H1 (cell line): ENCODE measurements around the gene TBC1D10A. TPM values are rescaled to one million over a fixed set of nuclear protein-coding genes. Genes with fewer than 3 reads are reported as not detected.

ENCODE experiments used
- CTCF ChIA-PET: fragments of 300-600 bp; sonication (Branson Sonifier 250); formaldehyde crosslinking; loops from one replicate; lab custom pipeline; 2021; ENCODE audit not compliant: partially characterized antibody; lab: Charles Lee
- POLR2A ChIA-PET: fragments of 300-600 bp; sonication (Branson Sonifier 250); formaldehyde crosslinking; loops from one replicate; lab custom pipeline; 2021; ENCODE audit warnings: inconsistent platforms; ENCODE audit not compliant: partially characterized antibody; lab: Charles Lee
- DNase-seq, 2 experiments: peaks; one replicate each; pipeline versions ENCODE4 v3.0.0 to v3.0.0-alpha.2; 2010 to 2022; ENCODE audit warnings: low spot score in 2 of 2, low read depth in 1 of 2, mixed read lengths in 1 of 2
- FAIRE-seq: peaks from 2 replicates; lab custom pipeline; 2011; peaks lifted over from hg19 to GRCh38; lab: Jason Lieb, UNC
- H2AFZ ChIP-seq: 2 replicates; pipeline ENCODE4 v1.8.1; 2012; ENCODE audit warnings: low read length, inconsistent platforms
- H2AK5ac ChIP-seq: 2 replicates; pipeline ENCODE4 v1.6.1; 2013; ENCODE audit warnings: low read depth, low read length
- H2BK120ac ChIP-seq: replicated peaks from 2 replicates; pipeline ENCODE3; 2013; ENCODE audit warnings: low read depth, low read length, inconsistent platforms
- H2BK12ac ChIP-seq: 2 replicates; pipeline ENCODE4 v1.6.1; 2013; ENCODE audit warnings: low read depth, low read length
- H2BK15ac ChIP-seq: 2 replicates; pipeline ENCODE4 v1.6.1; 2013; ENCODE audit warnings: low read length
- H2BK20ac ChIP-seq: 2 replicates; pipeline ENCODE4 v1.6.1; 2013; ENCODE audit warnings: low read length
- H2BK5ac ChIP-seq: 2 replicates; pipeline ENCODE4 v1.6.1; 2013; ENCODE audit warnings: low read depth, low read length
- H3K14ac ChIP-seq: 2 replicates; pipeline ENCODE4 v1.6.1; 2013; ENCODE audit warnings: inconsistent platforms; ENCODE audit not compliant: insufficient read length
- H3K18ac ChIP-seq: 2 replicates; pipeline ENCODE4 v1.6.1; 2013; ENCODE audit warnings: low read length; ENCODE audit errors: extremely low read depth
- H3K23ac ChIP-seq: 2 replicates; pipeline ENCODE4 v1.6.1; 2013; ENCODE audit warnings: inconsistent platforms; ENCODE audit not compliant: insufficient read length
- H3K23me2 ChIP-seq: 2 replicates; pipeline ENCODE4 v1.6.1; 2013; ENCODE audit warnings: low read depth, low read length
- H3K27ac ChIP-seq: 2 replicates; pipeline ENCODE4 v1.6.1; 2011; ENCODE audit warnings: low read depth, low read length, inconsistent platforms
- H3K27me3 ChIP-seq, 4 experiments: replicated peaks in 1 of 4; 1 replicate in 1 of 4; 2 replicates in 3 of 4; pipeline versions ENCODE4 v1.6.1 to v1.8.1; 2011 to 2013; ENCODE audit warnings: low read length in 3 of 4, mild to moderate bottlenecking in 3 of 4, inconsistent platforms in 2 of 4, mixed read lengths in 2 of 4, moderate library complexity in 1 of 4; ENCODE audit not compliant: control insufficient read depth in 3 of 4, insufficient read depth in 3 of 4; ENCODE audit errors: extremely low read depth in 1 of 4
- H3K36me3 ChIP-seq, 4 experiments: 2 replicates each; pipeline versions ENCODE4 v1.6.1 to v1.8.1; 2011 to 2013; ENCODE audit warnings: mild to moderate bottlenecking in 4 of 4, low read length in 3 of 4, moderate library complexity in 2 of 4, control low read depth in 1 of 4, inconsistent platforms in 1 of 4; ENCODE audit not compliant: insufficient read depth in 4 of 4, control insufficient read depth in 2 of 4
- H3K4ac ChIP-seq: replicated peaks from 2 replicates; pipeline ENCODE3; 2013; ENCODE audit warnings: low read length, low read depth, mixed read lengths, inconsistent platforms; ENCODE audit not compliant: insufficient read length
- H3K4me1 ChIP-seq, 4 experiments: replicated peaks in 1 of 4; 1 replicate in 1 of 4; 2 replicates in 3 of 4; pipeline versions ENCODE4 v1.6.1 to v1.8.1; 2011 to 2013; ENCODE audit warnings: low read length in 3 of 4, inconsistent platforms in 2 of 4, mixed read lengths in 1 of 4; ENCODE audit not compliant: insufficient read depth in 4 of 4, control insufficient read depth in 3 of 4
- H3K4me2 ChIP-seq, 2 experiments: 2 replicates each; pipeline versions ENCODE4 v1.6.1 to v1.8.1; 2011 to 2013; ENCODE audit warnings: low read depth in 2 of 2, low read length in 2 of 2, control low read depth in 1 of 2, inconsistent platforms in 1 of 2, mild to moderate bottlenecking in 1 of 2; ENCODE audit not compliant: insufficient read depth in 1 of 2
- H3K4me3 ChIP-seq, 4 experiments: fragments of 200-600, 300-600 bp in 1 of 4; sonication (generic), shearing (Covaris generic), sonication (Bioruptor Twin) in 1 of 4; 2 replicates each; pipeline versions ENCODE4 v1.5.1 to v1.8.1; 2011 to 2016; ENCODE audit warnings: low read length in 4 of 4, low read depth in 3 of 4, control low read depth in 2 of 4, inconsistent platforms in 2 of 4, mild to moderate bottlenecking in 2 of 4, mixed read lengths in 1 of 4, moderate library complexity in 1 of 4; ENCODE audit not compliant: insufficient read depth in 2 of 4; ENCODE audit errors: extremely low read depth in 1 of 4
- H3K56ac ChIP-seq: replicated peaks from 2 replicates; pipeline ENCODE3; 2013; ENCODE audit warnings: low read depth, mild to moderate bottlenecking, mixed read lengths, low read length, inconsistent platforms; ENCODE audit not compliant: insufficient read length
- H3K79me1 ChIP-seq: 2 replicates; pipeline ENCODE4 v1.6.1; 2013; ENCODE audit warnings: low read depth, low read length, control low read depth
- H3K79me2 ChIP-seq, 2 experiments: 2 replicates each; pipeline versions ENCODE4 v1.6.1 to v1.8.1; 2012 to 2013; ENCODE audit warnings: low read length in 2 of 2, mild to moderate bottlenecking in 2 of 2, inconsistent platforms in 1 of 2; ENCODE audit not compliant: insufficient read depth in 2 of 2, control insufficient read depth in 1 of 2
- H3K9ac ChIP-seq, 4 experiments: replicated peaks in 1 of 4; 1 replicate in 1 of 4; 2 replicates in 3 of 4; pipeline versions ENCODE4 v1.6.1 to v1.8.1; 2011 to 2013; ENCODE audit warnings: low read depth in 3 of 4, low read length in 3 of 4, control low read depth in 2 of 4, mild to moderate bottlenecking in 2 of 4, moderate library complexity in 2 of 4, inconsistent platforms in 1 of 4; ENCODE audit errors: extremely low read depth in 1 of 4
- H3K9me3 ChIP-seq, 2 experiments: 2 replicates each; pipeline versions ENCODE4 v1.6.1 to v1.8.1; 2012 to 2013; ENCODE audit warnings: mild to moderate bottlenecking in 2 of 2, moderate library complexity in 2 of 2, control low read depth in 1 of 2, inconsistent platforms in 1 of 2, low read depth in 1 of 2, low read length in 1 of 2, mixed read lengths in 1 of 2; ENCODE audit not compliant: insufficient read depth in 2 of 2
- H4K20me1 ChIP-seq, 2 experiments: replicated peaks in 1 of 2; 2 replicates each; pipeline versions ENCODE3 to v1.8.1; 2011 to 2013; ENCODE audit warnings: inconsistent platforms in 2 of 2, low read length in 2 of 2, mild to moderate bottlenecking in 1 of 2; ENCODE audit not compliant: insufficient read depth in 2 of 2, control insufficient read depth in 1 of 2
- H4K5ac ChIP-seq: 2 replicates; pipeline ENCODE4 v1.6.1; 2013; ENCODE audit warnings: low read length, low read depth, mixed read lengths, inconsistent platforms; ENCODE audit not compliant: insufficient read length
- H4K8ac ChIP-seq: 2 replicates; pipeline ENCODE4 v1.8.0; 2013; ENCODE audit warnings: mild to moderate bottlenecking, moderate library complexity, low read length, inconsistent platforms; ENCODE audit not compliant: insufficient read depth; ENCODE audit errors: extremely low read depth
- H4K91ac ChIP-seq: replicated peaks from 2 replicates; pipeline ENCODE3; 2013; ENCODE audit warnings: low read length, mixed read lengths, inconsistent platforms; ENCODE audit not compliant: insufficient read length
- BRCA1 ChIP-seq: IDR thresholded peaks from 2 replicates; pipeline ENCODE4 v1.6.1; 2012; ENCODE audit warnings: low read depth, low read length, improper control_type of control experiment
- CTBP2 ChIP-seq: IDR thresholded peaks from 2 replicates; pipeline ENCODE4 v1.7.0; 2011; ENCODE audit warnings: borderline replicate concordance, mild to moderate bottlenecking, moderate library complexity, mixed read lengths, low read length; ENCODE audit not compliant: insufficient read depth, insufficient read length
- E2F6 ChIP-seq: IDR thresholded peaks from 2 replicates; pipeline ENCODE4 v1.6.1; 2012; ENCODE audit warnings: inconsistent platforms
- EGR1 ChIP-seq: IDR thresholded peaks from 2 replicates; pipeline ENCODE4 v1.6.1; 2011; ENCODE audit warnings: low read depth, low read length, borderline replicate concordance
- JUN ChIP-seq: IDR thresholded peaks from 2 replicates; pipeline ENCODE4 v1.6.1; 2011; ENCODE audit warnings: low read depth, mild to moderate bottlenecking, improper control_type of control experiment, low read length
- MAFK ChIP-seq: IDR thresholded peaks from 2 replicates; pipeline ENCODE4 v1.6.1; 2012; ENCODE audit warnings: low read depth, mild to moderate bottlenecking, improper control_type of control experiment, low read length
- NANOG ChIP-seq: IDR thresholded peaks from 2 replicates; pipeline ENCODE4 v1.6.1; 2011; ENCODE audit warnings: low read length, low read depth, mild to moderate bottlenecking, inconsistent platforms; ENCODE audit not compliant: insufficient read depth, poor library complexity, severe bottlenecking
- RBBP5 ChIP-seq: IDR thresholded peaks from 2 replicates; pipeline ENCODE4 v1.7.1; 2012; ENCODE audit warnings: low read depth, mild to moderate bottlenecking, inconsistent platforms, low read length, moderate library complexity, borderline replicate concordance
- SP1 ChIP-seq: IDR thresholded peaks from 2 replicates; pipeline ENCODE4 v1.6.1; 2011; ENCODE audit warnings: low read depth, low read length
- WGBS, 2 experiments: shearing (Covaris generic) in 1 of 2; methylation state at CpG; one replicate each; pipeline versions ENCODE4 v1.1.6 to v1.1.7; 2013 to 2015; ENCODE audit warnings: low lambda C conversion rate in 2 of 2, mixed read lengths in 2 of 2, inconsistent platforms in 1 of 2, low coverage in 1 of 2, missing lambda C conversion rate in 1 of 2; ENCODE audit not compliant: insufficient replicate concordance in 2 of 2, insufficient coverage in 1 of 2, insufficient read length in 1 of 2; ENCODE audit errors: extremely low coverage in 1 of 2, missing lambda C conversion rate in 1 of 2; 5-methylcytosine and 5-hydroxymethylcytosine counted together
- polyA plus RNA-seq, 7 experiments: library from polyadenylated mRNA; depleted of rRNA in 3 of 7; stranded (reverse) in 5 of 7; unstranded in 2 of 7; fragments of >200 nt in 5 of 7; fragments of 200-250 nt in 2 of 7; gene quantifications; 1 replicate in 5 of 7; 2 replicates in 1 of 7; 4 replicates in 1 of 7; pipeline versions ENCODE4 v1.2.1 to v1.2.3, GENCODE V29; 2011 to 2013; ENCODE audit warnings: missing spikeins in 2 of 7, mixed read lengths in 2 of 7
- total RNA-seq: library from RNA; stranded (reverse); fragmentation: NEBNext Ultra II Directional; extraction: Animal tissue kit (Norgen Biotek cat#: 25700); gene quantifications from 2 replicates; pipeline ENCODE4 v1.2.1, GENCODE V29; 2021
- TF ChIP-seq, protein P1 (sequence below), 3 experiments: IDR thresholded peaks; 1 replicate in 2 of 3; 2 replicates in 1 of 3; pipeline versions ENCODE4 v1.5.1 to v1.6.1; 2011; ENCODE audit warnings: low read length in 3 of 3, mild to moderate bottlenecking in 3 of 3, inconsistent platforms in 2 of 3, low read depth in 1 of 3, moderate library complexity in 1 of 3; ENCODE audit not compliant: insufficient read depth in 1 of 3; ENCODE audit errors: control extremely low read depth in 1 of 3

The TBC1D10A gene
- total and polyA plus RNA-seq, 2 of the 8 experiments (the other 6 are each of a cell fraction or from before 2014, with no cell fraction given) = 5.4 to 7.0 TPM

- no peak overlapping the region for H2AK5ac ChIP-seq
- ChIA-PET POLR2A (interaction anchor here (1.0 to 1.6 kb wide), 2 partner anchors 10 to 12 kb away, joined by 3 to 5 read pairs; no protein-coding TSS in a partner anchor), CTCF (interaction anchor here (0.6 to 3.1 kb wide), 3 partner anchors 12 to 80 kb away, joined by 3 to 10 read pairs (median 3); no protein-coding TSS in a partner anchor)
- H2BK5ac ChIP-seq = no peak overlapping the region
- H3K9me3 ChIP-seq = no peaks in the 10 kb centered on the region
- no peak overlapping the region for H4K8ac ChIP-seq
- H2BK20ac ChIP-seq = no peak overlapping the region
- H4K20me1 ChIP-seq = no peaks in the 10 kb centered on the region
- H2BK120ac ChIP-seq = no peak overlapping the region
- peak overlapping the region; percentile 15 for H4K5ac ChIP-seq
- no peak for DNase-seq
- peaks cover 12% of the 10 kb centered on the region; the same call in 1 of the 2 replicates for H3K23me2 ChIP-seq
- no peaks in the 10 kb centered on the region for H3K79me2 ChIP-seq
- H3K79me1 ChIP-seq = peaks cover 4% of the 10 kb centered on the region
- no peak overlapping the region for H3K4ac ChIP-seq
- H3K9ac ChIP-seq = no peak overlapping the region
- 93% methylated on average over 22 of the region's 22 CpGs; no CpG with 5 or more reads in 1 of the 2 experiments for WGBS, 2 experiments
- peaks cover 0 to 24% (median 13%) of the 10 kb centered on the region in 4 experiments; a peak in 6 of 7 replicates for H3K4me1 ChIP-seq
- H2BK12ac ChIP-seq = no peak overlapping the region; the same call in 1 of the 2 replicates
- no peak overlapping the region for H2AFZ ChIP-seq
- H2BK15ac ChIP-seq = no peak overlapping the region; the same call in 1 of the 2 replicates
- no peak overlapping the region for H3K18ac ChIP-seq
- no peak overlapping the region; a peak in 1 of 4 replicates for H3K4me2 ChIP-seq
- H3K36me3 ChIP-seq = 0 out of 8 replicates have a peak, but pooled peaks cover 0 to 5% (median 0%) of the 10 kb centered on the region in 4 experiments
- H3K56ac ChIP-seq = no peak overlapping the region
- H3K4me3 ChIP-seq = no peak overlapping the region
- H3K14ac ChIP-seq = no peak overlapping the region
- peak overlapping the region; percentile 35 for H4K91ac ChIP-seq
- H3K27me3 ChIP-seq = no peaks in the 10 kb centered on the region; a peak in 2 of 7 replicates
- no peak overlapping the region for H3K23ac ChIP-seq
- no peak overlapping the region for H3K27ac ChIP-seq
- FAIRE-seq = no peak
- TF ChIP-seq MAFK = no peak
- TF ChIP-seq BRCA1 = no peak
- TF ChIP-seq SP1 = no peak
- TF ChIP-seq, protein P1, sequence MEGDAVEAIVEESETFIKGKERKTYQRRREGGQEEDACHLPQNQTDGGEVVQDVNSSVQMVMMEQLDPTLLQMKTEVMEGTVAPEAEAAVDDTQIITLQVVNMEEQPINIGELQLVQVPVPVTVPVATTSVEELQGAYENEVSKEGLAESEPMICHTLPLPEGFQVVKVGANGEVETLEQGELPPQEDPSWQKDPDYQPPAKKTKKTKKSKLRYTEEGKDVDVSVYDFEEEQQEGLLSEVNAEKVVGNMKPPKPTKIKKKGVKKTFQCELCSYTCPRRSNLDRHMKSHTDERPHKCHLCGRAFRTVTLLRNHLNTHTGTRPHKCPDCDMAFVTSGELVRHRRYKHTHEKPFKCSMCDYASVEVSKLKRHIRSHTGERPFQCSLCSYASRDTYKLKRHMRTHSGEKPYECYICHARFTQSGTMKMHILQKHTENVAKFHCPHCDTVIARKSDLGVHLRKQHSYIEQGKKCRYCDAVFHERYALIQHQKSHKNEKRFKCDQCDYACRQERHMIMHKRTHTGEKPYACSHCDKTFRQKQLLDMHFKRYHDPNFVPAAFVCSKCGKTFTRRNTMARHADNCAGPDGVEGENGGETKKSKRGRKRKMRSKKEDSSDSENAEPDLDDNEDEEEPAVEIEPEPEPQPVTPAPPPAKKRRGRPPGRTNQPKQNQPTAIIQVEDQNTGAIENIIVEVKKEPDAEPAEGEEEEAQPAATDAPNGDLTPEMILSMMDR (IDR thresholded peaks at IDR 0.05; ENCODE audit: control extremely low read depth in 1 of 3, insufficient read depth in 1 of 3, low read depth in 1 of 3, low read length in 3 of 3) = no peak
- no peak for TF ChIP-seq E2F6
- no peak for TF ChIP-seq RBBP5
- TF ChIP-seq NANOG = no peak
- no peak for TF ChIP-seq CTBP2
- TF ChIP-seq JUN = no peak
- no peak for TF ChIP-seq EGR1
Measured at GRCh38 chr22:30243661-30244060, 83.1 kb downstream of the TBC1D10A start.
